Choroid plexus epithelial cell (primary cell): ENCODE measurements around the gene MGAT4B.

Experiments used
- DNase-seq: peaks from one replicate; pipeline ENCODE4 v3.0.0-alpha.2; 2010; ENCODE audit warnings: low read depth
- H3K4me3 ChIP-seq: 2 replicates; pipeline ENCODE4 v1.5.1; 2011; ENCODE audit warnings: low read depth, mild to moderate bottlenecking, control low read depth, low read length, moderate library complexity
- CTCF ChIP-seq: conservative IDR thresholded peaks from 2 replicates; pipeline ENCODE4 v1.5.1; 2011; ENCODE audit warnings: low read depth, mild to moderate bottlenecking, control low read depth, inconsistent platforms, low read length, moderate library complexity

The MGAT4B gene

GRCh38 chr5:179776411-179776938, 30.2 kb downstream of the MGAT4B start:
- no peak overlapping the region for H3K4me3 ChIP-seq
- TF ChIP-seq CTCF, result no peak
- no peak for DNase-seq

- DNase-seq, result no peak
- TF ChIP-seq CTCF, result no peak
- no peak overlapping the region for H3K4me3 ChIP-seq
Measured at GRCh38 chr5:179774442-179774841, 32.2 kb downstream of the MGAT4B start.

DNA sequence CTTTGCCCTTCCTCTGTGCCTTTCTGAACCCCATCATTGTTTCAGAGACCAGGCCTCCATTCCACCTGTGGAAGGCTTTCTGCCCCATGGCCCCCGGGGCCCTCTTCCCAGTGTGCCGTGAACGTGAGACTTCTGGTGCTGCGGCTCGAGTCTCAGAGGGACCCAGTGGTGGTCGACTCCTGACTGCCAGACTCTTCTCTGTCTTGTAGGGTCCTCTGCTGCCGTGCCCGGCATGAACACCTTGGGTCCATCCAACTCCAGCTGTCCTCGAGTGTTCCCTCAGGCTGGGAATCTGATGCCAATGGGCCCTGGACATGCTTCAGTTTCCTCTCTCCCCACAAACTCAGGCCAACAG, 33.0 kb downstream of the MGAT4B start:
- no peak overlapping the region for H3K4me3 ChIP-seq
- no peak for TF ChIP-seq CTCF
- DNase-seq, result no peak

DNA sequence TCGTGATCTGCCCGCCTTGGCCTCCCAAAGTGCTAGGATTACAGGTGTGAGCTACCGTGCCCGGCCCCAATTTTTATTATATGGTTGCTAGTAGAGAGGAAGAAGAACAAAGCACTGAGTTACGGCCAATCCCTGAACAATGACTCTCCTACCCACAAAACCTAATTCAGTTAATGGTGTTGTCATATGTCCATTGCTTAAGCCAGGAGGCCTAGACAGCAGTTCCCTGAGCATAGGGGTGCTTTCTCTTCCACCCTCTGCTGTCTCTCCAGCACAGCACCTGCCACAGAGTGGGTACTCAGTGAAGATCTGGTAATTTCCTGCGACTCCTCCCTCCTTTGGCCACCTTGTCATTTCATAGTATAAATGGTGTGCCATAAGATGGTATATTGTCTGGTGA, 34.3 kb downstream of the MGAT4B start:
- TF ChIP-seq CTCF, result no peak
- H3K4me3 ChIP-seq, result no peak overlapping the region
- DNase-seq, result no peak

GRCh38 chr5:179771311-179771895, 35.3 kb downstream of the MGAT4B start:
- H3K4me3 ChIP-seq, result no peak overlapping the region
- no peak for DNase-seq
- TF ChIP-seq CTCF, result no peak

GRCh38 chr5:179769796-179770195, 36.9 kb downstream of the MGAT4B start:
- no peak for DNase-seq
- TF ChIP-seq CTCF, result no peak
- no peak overlapping the region for H3K4me3 ChIP-seq

DNA sequence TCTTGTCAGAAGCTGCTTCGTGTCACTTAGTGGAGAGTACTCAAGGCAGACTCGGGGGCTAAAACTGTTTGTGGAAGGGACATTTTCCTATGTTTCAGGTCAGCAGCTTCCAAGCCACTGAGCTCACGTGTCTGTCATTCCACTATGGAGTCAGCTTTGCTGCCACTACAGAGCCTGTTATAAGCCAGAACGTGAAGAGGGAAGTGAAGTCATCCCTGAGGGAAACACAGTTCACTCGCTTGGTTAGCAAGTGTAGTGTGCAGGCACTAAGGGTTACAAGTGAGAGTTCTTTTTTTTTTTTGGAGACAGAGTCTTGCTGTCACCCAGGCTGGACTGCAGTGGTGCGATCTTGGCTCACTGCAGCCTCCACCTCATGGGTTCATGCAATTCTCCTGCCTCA, 37.4 kb downstream of the MGAT4B start:
- no peak overlapping the region for H3K4me3 ChIP-seq
- no peak for TF ChIP-seq CTCF
- no peak for DNase-seq
